Fibroblast of lung (primary cell): ENCODE results near the gene WEE2. TPM values are rescaled to one million over a fixed set of nuclear protein-coding genes. Genes with fewer than 3 reads are reported as not detected.

Experiments
- DNase-seq, 2 donors: peaks; one replicate each; pipeline versions ENCODE4 v3.0.0 to v3.0.0-alpha.2; 2010; ENCODE audit warnings: low read depth in 2 of 2
- H2AFZ ChIP-seq: 2 replicates; pipeline ENCODE4 v1.5.1; 2012; ENCODE audit warnings: low read length, control low read depth, inconsistent platforms
- H3K27ac ChIP-seq: 2 replicates; pipeline ENCODE4 v1.5.1; 2011; ENCODE audit warnings: low read length, control low read depth; ENCODE audit not compliant: insufficient read depth
- H3K27me3 ChIP-seq: 2 replicates; pipeline ENCODE4 v1.5.1; 2011; ENCODE audit warnings: mild to moderate bottlenecking, low read length; ENCODE audit not compliant: control insufficient read depth, insufficient read depth
- H3K36me3 ChIP-seq: 2 replicates; pipeline ENCODE4 v1.5.1; 2011; ENCODE audit warnings: low read length; ENCODE audit not compliant: control insufficient read depth, insufficient read depth
- H3K4me1 ChIP-seq: 2 replicates; pipeline ENCODE4 v1.5.1; 2011; ENCODE audit warnings: low read length; ENCODE audit not compliant: control insufficient read depth, insufficient read depth; ENCODE audit errors: extremely low read depth
- H3K4me2 ChIP-seq: 2 replicates; pipeline ENCODE4 v1.5.1; 2011; ENCODE audit warnings: low read length, control low read depth; ENCODE audit not compliant: insufficient read depth; ENCODE audit errors: extremely low read depth
- H3K4me3 ChIP-seq, 4 experiments: fragments of 200-600 bp in 1 of 4; sonication (generic) in 1 of 4; replicated peaks in 1 of 4; 2 replicates each; pipeline ENCODE4 v1.5.1; 2011 to 2016; ENCODE audit warnings: low read length in 4 of 4, low read depth in 3 of 4, mild to moderate bottlenecking in 3 of 4, control low read depth in 2 of 4, inconsistent platforms in 1 of 4, mixed read lengths in 1 of 4; ENCODE audit not compliant: insufficient read depth in 1 of 4; ENCODE audit errors: control extremely low read depth in 1 of 4
- H3K79me2 ChIP-seq: 2 replicates; pipeline ENCODE4 v1.5.1; 2012; ENCODE audit warnings: mild to moderate bottlenecking, low read length, inconsistent platforms; ENCODE audit not compliant: control insufficient read depth, insufficient read depth
- H3K9ac ChIP-seq: 2 replicates; pipeline ENCODE4 v1.5.1; 2011; ENCODE audit warnings: mild to moderate bottlenecking, low read length, control low read depth; ENCODE audit not compliant: insufficient read depth
- H3K9me3 ChIP-seq: 2 replicates; pipeline ENCODE4 v1.5.1; 2012; ENCODE audit warnings: low read depth, low read length; ENCODE audit not compliant: control insufficient read depth, insufficient read depth
- H4K20me1 ChIP-seq: 2 replicates; pipeline ENCODE4 v1.5.1; 2011; ENCODE audit warnings: low read length; ENCODE audit not compliant: control insufficient read depth, insufficient read depth; ENCODE audit errors: extremely low read depth
- CTCF ChIP-seq, 2 donors: IDR thresholded peaks in 1 of 2; conservative IDR thresholded peaks in 1 of 2; 1 replicate in 1 of 2; 2 replicates in 1 of 2; pipeline ENCODE4 v1.5.1; 2011 to 2012; ENCODE audit warnings: low read length in 2 of 2, control low read depth in 1 of 2, inconsistent platforms in 1 of 2, low read depth in 1 of 2, mild to moderate bottlenecking in 1 of 2
- EZH2 ChIP-seq: IDR thresholded peaks from 2 replicates; pipeline ENCODE4 v1.5.1; 2012; ENCODE audit warnings: low read length, control low read depth, mild to moderate bottlenecking; ENCODE audit errors: missing control alignments
- polyA plus RNA-seq, 2 donors: library from polyadenylated mRNA; depleted of rRNA in 1 of 2; stranded (reverse) in 1 of 2; unstranded in 1 of 2; fragments of >200 nt; gene quantifications; 2 replicates each; pipeline ENCODE4 v1.2.1, GENCODE V29; 2011 to 2012; ENCODE audit warnings: missing spikeins in 1 of 2
- total RNA-seq: library from RNA; depleted of rRNA; stranded (reverse); fragments of >200 nt; gene quantifications from 2 replicates; pipeline ENCODE4 v1.2.1, GENCODE V29; 2014

Gene WEE2
- total and polyA plus RNA-seq, 2 donors (not counting 1 experiment from before 2014, with no cell fraction given) = not detected

DNA sequence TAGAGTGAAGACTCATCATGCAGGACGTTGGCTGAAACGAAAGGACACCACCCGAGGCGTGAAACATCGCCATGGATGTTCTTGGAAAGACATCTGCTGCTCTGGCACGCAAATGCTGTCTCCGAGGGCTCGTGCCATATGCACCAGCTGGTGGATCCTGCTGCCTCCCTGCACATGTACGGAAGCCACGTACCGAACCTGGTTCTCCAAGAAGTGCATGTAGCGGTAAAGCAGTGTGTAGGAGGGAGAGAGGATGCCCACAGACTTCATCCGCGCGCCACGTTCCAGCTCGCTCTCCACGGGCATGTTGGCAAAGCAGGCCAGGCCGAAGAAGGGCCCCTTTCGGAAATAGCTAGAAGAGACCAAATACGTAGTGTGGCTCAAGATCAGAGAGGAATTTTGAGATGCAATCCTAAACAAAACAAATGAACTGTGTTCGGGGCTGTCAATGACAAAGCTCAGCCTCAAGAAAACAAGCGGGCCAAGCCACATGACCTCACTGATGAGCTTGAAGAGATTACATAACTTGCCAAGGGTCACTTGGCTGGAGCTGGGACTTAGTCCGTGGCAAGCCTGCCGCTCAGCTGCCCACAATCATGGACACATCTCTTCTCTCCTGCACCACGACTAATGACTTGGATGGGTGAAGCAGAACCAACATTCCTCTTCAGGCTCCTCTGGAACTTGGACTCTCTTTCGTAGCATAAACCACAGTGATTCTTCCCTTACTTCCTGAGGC, 22.7 kb upstream of the WEE2 start:
- Histone ChIP-seq H3K27me3 (no peaks in the 10 kb centered on the region), H3K79me2 (no peaks in the 10 kb centered on the region), H3K4me3 (peak overlapping the region in 3 of 4 experiments; percentile 21 to 31 (median 29)), H3K27ac (no peak overlapping the region), H2AFZ (peak overlapping the region; percentile 94), H3K36me3 (peaks cover 2% of the 10 kb centered on the region), H4K20me1 (no peaks in the 10 kb centered on the region), H3K9me3 (no peaks in the 10 kb centered on the region), H3K4me1 (peaks cover 8% of the 10 kb centered on the region), H3K4me2 (peak overlapping the region; percentile 34), H3K9ac (peak overlapping the region; percentile 7)
- peak; percentile 62 to 70 for DNase-seq
- TF ChIP-seq EZH2 = no peak
- no peak for TF ChIP-seq CTCF (conservative IDR thresholded peaks at IDR 0.05 in 1 of 2, IDR thresholded peaks at IDR 0.05 in 1 of 2; ENCODE audit: low read depth in 1 of 2, low read length in 2 of 2)

- Histone ChIP-seq H2AFZ (no peak overlapping the region), H3K9ac (no peak overlapping the region), H3K4me3 (no peak overlapping the region), H3K79me2 (no peaks in the 10 kb centered on the region), H3K9me3 (no peaks in the 10 kb centered on the region), H3K4me1 (peaks cover 8% of the 10 kb centered on the region), H3K27ac (no peak overlapping the region), H4K20me1 (no peaks in the 10 kb centered on the region), H3K27me3 (no peaks in the 10 kb centered on the region), H3K36me3 (peaks cover 2% of the 10 kb centered on the region), H3K4me2 (no peak overlapping the region)
- TF ChIP-seq CTCF (conservative IDR thresholded peaks at IDR 0.05 in 1 of 2, IDR thresholded peaks at IDR 0.05 in 1 of 2; ENCODE audit: low read depth in 1 of 2, low read length in 2 of 2) (no peak), EZH2 (no peak)
- DNase-seq = no peak
Measured at GRCh38 chr7:141686074-141686473, 22.1 kb upstream of the WEE2 start.

DNA sequence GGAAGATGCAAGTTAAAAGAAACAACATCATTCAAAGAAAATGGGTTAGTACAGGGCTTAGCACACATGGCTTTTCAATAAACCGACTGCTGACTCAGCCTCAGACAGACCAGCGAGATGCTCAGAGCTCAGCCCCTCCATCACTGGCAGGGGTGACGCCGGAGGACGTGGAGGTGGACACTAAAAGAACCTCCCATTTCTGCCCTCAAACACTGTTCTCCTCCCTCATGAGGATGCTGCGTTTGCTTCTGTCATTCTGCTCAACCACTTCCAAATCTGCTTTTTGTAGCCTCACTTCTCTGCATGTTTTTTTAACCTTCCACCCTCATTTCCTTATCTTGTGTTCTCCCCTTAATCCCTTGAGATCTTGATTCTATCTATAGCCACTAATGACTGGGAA, 21.5 kb upstream of the WEE2 start:
- no peak overlapping the region for H3K4me3 ChIP-seq
- no peak overlapping the region for H3K4me2 ChIP-seq
- peaks cover 2% of the 10 kb centered on the region for H3K36me3 ChIP-seq
- no peak for TF ChIP-seq EZH2
- no peak for TF ChIP-seq CTCF (conservative IDR thresholded peaks at IDR 0.05 in 1 of 2, IDR thresholded peaks at IDR 0.05 in 1 of 2; ENCODE audit: low read depth in 1 of 2, low read length in 2 of 2)
- no peaks in the 10 kb centered on the region for H3K27me3 ChIP-seq
- H2AFZ ChIP-seq = no peak overlapping the region
- no peak overlapping the region for H3K27ac ChIP-seq
- no peak overlapping the region for H3K9ac ChIP-seq
- no peaks in the 10 kb centered on the region for H3K79me2 ChIP-seq
- H4K20me1 ChIP-seq = no peaks in the 10 kb centered on the region
- H3K4me1 ChIP-seq = peaks cover 8% of the 10 kb centered on the region
- H3K9me3 ChIP-seq = no peaks in the 10 kb centered on the region
- no peak for DNase-seq
